Measurements from ENCODE around the gene NEK4.

Gene NEK4

GRCh38 chr3:52771702-52772101 lies 962 bp upstream of the NEK4 start:
- no peak overlapping the region for H3K27ac ChIP-seq (ENCODE audit: low read depth, low read length)
- H3K4me3 ChIP-seq (ENCODE audit: low read depth in 1 of 2, low read length in 2 of 2), result no peak overlapping the region
- H3K9ac ChIP-seq (ENCODE audit: low read depth in 1 of 2, low read length in 2 of 2), result no peak overlapping the region
- peaks cover 18 to 21% of the 10 kb centered on the region in 2 donors for H3K4me1 ChIP-seq (ENCODE audit: control insufficient read depth in 1 of 2, insufficient read depth in 2 of 2, low read length in 2 of 2)
- H3K27me3 ChIP-seq (ENCODE audit: control insufficient read depth in 1 of 2, insufficient read depth in 2 of 2, low read length in 2 of 2), result no peaks in the 10 kb centered on the region
- no peaks in the 10 kb centered on the region for H3K9me3 ChIP-seq (ENCODE audit: control insufficient read depth in 1 of 2, low read length in 2 of 2)
- H3K36me3 ChIP-seq (ENCODE audit: control insufficient read depth in 1 of 2, insufficient read depth in 2 of 2, low read length in 2 of 2), result peaks cover 0 to 3% of the 10 kb centered on the region in 2 donors

GRCh38 chr3:52771334-52771681 lies 568 bp upstream of the NEK4 start:
- peaks cover 0 to 3% of the 10 kb centered on the region in 2 donors for H3K36me3 ChIP-seq (ENCODE audit: control insufficient read depth in 1 of 2, insufficient read depth in 2 of 2, low read length in 2 of 2)
- H3K27ac ChIP-seq (ENCODE audit: low read depth, low read length), result no peak overlapping the region
- H3K9me3 ChIP-seq (ENCODE audit: control insufficient read depth in 1 of 2, low read length in 2 of 2), result no peaks in the 10 kb centered on the region
- peak overlapping the region; percentile 73 to 83 for H3K9ac ChIP-seq (ENCODE audit: low read depth in 1 of 2, low read length in 2 of 2)
- H3K4me3 ChIP-seq (ENCODE audit: low read depth in 1 of 2, low read length in 2 of 2), result peak overlapping the region; percentile 83 to 98
- no peaks in the 10 kb centered on the region for H3K27me3 ChIP-seq (ENCODE audit: control insufficient read depth in 1 of 2, insufficient read depth in 2 of 2, low read length in 2 of 2)
- peaks cover 18 to 21% of the 10 kb centered on the region in 2 donors for H3K4me1 ChIP-seq (ENCODE audit: control insufficient read depth in 1 of 2, insufficient read depth in 2 of 2, low read length in 2 of 2)

- peak overlapping the region; percentile 83 to 98 for H3K4me3 ChIP-seq (ENCODE audit: low read depth in 1 of 2, low read length in 2 of 2)
- H3K4me1 ChIP-seq (ENCODE audit: control insufficient read depth in 1 of 2, insufficient read depth in 2 of 2, low read length in 2 of 2), result peaks cover 11 to 18% of the 10 kb centered on the region in 2 donors
- H3K27ac ChIP-seq (ENCODE audit: low read depth, low read length), result no peak overlapping the region
- H3K9me3 ChIP-seq (ENCODE audit: control insufficient read depth in 1 of 2, low read length in 2 of 2), result no peaks in the 10 kb centered on the region
- peak overlapping the region; percentile 54 to 83 for H3K9ac ChIP-seq (ENCODE audit: low read depth in 1 of 2, low read length in 2 of 2)
- H3K36me3 ChIP-seq (ENCODE audit: control insufficient read depth in 1 of 2, insufficient read depth in 2 of 2, low read length in 2 of 2), result peaks cover 0 to 17% of the 10 kb centered on the region in 2 donors
- H3K27me3 ChIP-seq (ENCODE audit: control insufficient read depth in 1 of 2, insufficient read depth in 2 of 2, low read length in 2 of 2), result no peaks in the 10 kb centered on the region
These were observed 819 bp downstream of the NEK4 start for GRCh38 chr3:52769786-52770455.

GRCh38 chr3:52763466-52763865 lies 7.3 kb downstream of the NEK4 start:
- Histone ChIP-seq H3K36me3 (ENCODE audit: control insufficient read depth in 1 of 2, insufficient read depth in 2 of 2, low read length in 2 of 2) (peaks cover 5 to 57% of the 10 kb centered on the region in 2 donors), H3K27ac (ENCODE audit: low read depth, low read length) (no peak overlapping the region)

GRCh38 chr3:52756141-52756540 lies 14.6 kb downstream of the NEK4 start:
- Histone ChIP-seq H3K4me1 (ENCODE audit: control insufficient read depth in 1 of 2, insufficient read depth in 2 of 2, low read length in 2 of 2) (no peaks in the 10 kb centered on the region), H3K27ac (ENCODE audit: low read depth, low read length) (no peak overlapping the region), H3K4me3 (ENCODE audit: low read depth in 1 of 2, low read length in 2 of 2) (no peak overlapping the region), H3K9me3 (ENCODE audit: control insufficient read depth in 1 of 2, low read length in 2 of 2) (no peaks in the 10 kb centered on the region), H3K9ac (ENCODE audit: low read depth in 1 of 2, low read length in 2 of 2) (no peak overlapping the region), H3K27me3 (ENCODE audit: control insufficient read depth in 1 of 2, insufficient read depth in 2 of 2, low read length in 2 of 2) (no peaks in the 10 kb centered on the region), H3K36me3 (ENCODE audit: control insufficient read depth in 1 of 2, insufficient read depth in 2 of 2, low read length in 2 of 2) (peaks cover 5 to 57% of the 10 kb centered on the region in 2 donors)

More at GRCh38 chr3:52763466-52763865, 7.3 kb downstream of the NEK4 start:
- Histone ChIP-seq H3K9me3 (ENCODE audit: control insufficient read depth in 1 of 2, low read length in 2 of 2) (no peaks in the 10 kb centered on the region), H3K27me3 (ENCODE audit: control insufficient read depth in 1 of 2, insufficient read depth in 2 of 2, low read length in 2 of 2) (no peaks in the 10 kb centered on the region), H3K9ac (ENCODE audit: low read depth in 1 of 2, low read length in 2 of 2) (no peak overlapping the region), H3K4me3 (ENCODE audit: low read depth in 1 of 2, low read length in 2 of 2) (no peak overlapping the region), H3K4me1 (ENCODE audit: control insufficient read depth in 1 of 2, insufficient read depth in 2 of 2, low read length in 2 of 2) (no peaks in the 10 kb centered on the region)

- no peaks in the 10 kb centered on the region for H3K27me3 ChIP-seq (ENCODE audit: control insufficient read depth in 1 of 2, insufficient read depth in 2 of 2, low read length in 2 of 2)
- peaks cover 5 to 62% of the 10 kb centered on the region in 2 donors for H3K36me3 ChIP-seq (ENCODE audit: control insufficient read depth in 1 of 2, insufficient read depth in 2 of 2, low read length in 2 of 2)
These were observed 16.4 kb downstream of the NEK4 start for GRCh38 chr3:52754373-52754772.

GRCh38 chr3:52752045-52752660 lies 18.6 kb downstream of the NEK4 start:
- Histone ChIP-seq H3K9me3 (ENCODE audit: control insufficient read depth in 1 of 2, low read length in 2 of 2) (no peaks in the 10 kb centered on the region), H3K4me3 (ENCODE audit: low read depth in 1 of 2, low read length in 2 of 2) (no peak overlapping the region), H3K27ac (ENCODE audit: low read depth, low read length) (no peak overlapping the region), H3K27me3 (ENCODE audit: control insufficient read depth in 1 of 2, insufficient read depth in 2 of 2, low read length in 2 of 2) (no peaks in the 10 kb centered on the region), H3K36me3 (ENCODE audit: control insufficient read depth in 1 of 2, insufficient read depth in 2 of 2, low read length in 2 of 2) (peaks cover 5 to 55% of the 10 kb centered on the region in 2 donors), H3K9ac (ENCODE audit: low read depth in 1 of 2, low read length in 2 of 2) (no peak overlapping the region), H3K4me1 (ENCODE audit: control insufficient read depth in 1 of 2, insufficient read depth in 2 of 2, low read length in 2 of 2) (no peaks in the 10 kb centered on the region)

More at GRCh38 chr3:52754373-52754772, 16.4 kb downstream of the NEK4 start:
- Histone ChIP-seq H3K9me3 (ENCODE audit: control insufficient read depth in 1 of 2, low read length in 2 of 2) (no peaks in the 10 kb centered on the region), H3K4me1 (ENCODE audit: control insufficient read depth in 1 of 2, insufficient read depth in 2 of 2, low read length in 2 of 2) (no peaks in the 10 kb centered on the region), H3K9ac (ENCODE audit: low read depth in 1 of 2, low read length in 2 of 2) (no peak overlapping the region), H3K4me3 (ENCODE audit: low read depth in 1 of 2, low read length in 2 of 2) (no peak overlapping the region), H3K27ac (ENCODE audit: low read depth, low read length) (no peak overlapping the region)

- Histone ChIP-seq H3K4me1 (ENCODE audit: control insufficient read depth in 1 of 2, insufficient read depth in 2 of 2, low read length in 2 of 2) (no peaks in the 10 kb centered on the region), H3K4me3 (ENCODE audit: low read depth in 1 of 2, low read length in 2 of 2) (no peak overlapping the region), H3K27ac (ENCODE audit: low read depth, low read length) (no peak overlapping the region), H3K36me3 (ENCODE audit: control insufficient read depth in 1 of 2, insufficient read depth in 2 of 2, low read length in 2 of 2) (peaks cover 28 to 57% of the 10 kb centered on the region in 2 donors), H3K27me3 (ENCODE audit: control insufficient read depth in 1 of 2, insufficient read depth in 2 of 2, low read length in 2 of 2) (no peaks in the 10 kb centered on the region), H3K9me3 (ENCODE audit: control insufficient read depth in 1 of 2, low read length in 2 of 2) (no peaks in the 10 kb centered on the region), H3K9ac (ENCODE audit: low read depth in 1 of 2, low read length in 2 of 2) (no peak overlapping the region)
These were observed 27.0 kb downstream of the NEK4 start for GRCh38 chr3:52743721-52744120.

GRCh38 chr3:52743152-52743551 lies 27.6 kb downstream of the NEK4 start:
- Histone ChIP-seq H3K27ac (ENCODE audit: low read depth, low read length) (no peak overlapping the region), H3K27me3 (ENCODE audit: control insufficient read depth in 1 of 2, insufficient read depth in 2 of 2, low read length in 2 of 2) (no peaks in the 10 kb centered on the region), H3K36me3 (ENCODE audit: control insufficient read depth in 1 of 2, insufficient read depth in 2 of 2, low read length in 2 of 2) (peaks cover 28 to 57% of the 10 kb centered on the region in 2 donors), H3K9ac (ENCODE audit: low read depth in 1 of 2, low read length in 2 of 2) (no peak overlapping the region), H3K9me3 (ENCODE audit: control insufficient read depth in 1 of 2, low read length in 2 of 2) (no peaks in the 10 kb centered on the region), H3K4me3 (ENCODE audit: low read depth in 1 of 2, low read length in 2 of 2) (no peak overlapping the region), H3K4me1 (ENCODE audit: control insufficient read depth in 1 of 2, insufficient read depth in 2 of 2, low read length in 2 of 2) (no peaks in the 10 kb centered on the region)

GRCh38 chr3:52742418-52743041 lies 28.2 kb downstream of the NEK4 start:
- no peak overlapping the region for H3K4me3 ChIP-seq (ENCODE audit: low read depth in 1 of 2, low read length in 2 of 2)
- no peak overlapping the region for H3K27ac ChIP-seq (ENCODE audit: low read depth, low read length)
- H3K36me3 ChIP-seq (ENCODE audit: control insufficient read depth in 1 of 2, insufficient read depth in 2 of 2, low read length in 2 of 2), result peaks cover 28 to 57% of the 10 kb centered on the region in 2 donors
- no peaks in the 10 kb centered on the region for H3K9me3 ChIP-seq (ENCODE audit: control insufficient read depth in 1 of 2, low read length in 2 of 2)
- no peaks in the 10 kb centered on the region for H3K27me3 ChIP-seq (ENCODE audit: control insufficient read depth in 1 of 2, insufficient read depth in 2 of 2, low read length in 2 of 2)
- no peaks in the 10 kb centered on the region for H3K4me1 ChIP-seq (ENCODE audit: control insufficient read depth in 1 of 2, insufficient read depth in 2 of 2, low read length in 2 of 2)
- no peak overlapping the region for H3K9ac ChIP-seq (ENCODE audit: low read depth in 1 of 2, low read length in 2 of 2)
